Measurements from ENCODE around the gene PSD2. TPM values are rescaled to one million over a fixed set of nuclear protein-coding genes. Genes with fewer than 3 reads are reported as not detected.

Gene PSD2
- total and polyA plus RNA-seq, 11 donors: 0.04 to 0.11 (median 0.04) TPM; not detected in 8

- Histone ChIP-seq H3K27me3 (no peaks in the 10 kb centered on the region), H3K27ac (no peak overlapping the region), H3K9me3 (no peaks in the 10 kb centered on the region), H3K4me3 (no peak overlapping the region), H3K4me1 (peaks cover 0 to 25% (median 11%) of the 10 kb centered on the region in 12 donors), H3K36me3 (no peaks in the 10 kb centered on the region)
- DNase-seq (no peak), ATAC-seq (no peak)
- 61 to 71% (median 69%) methylated on average over 2 of the region's 2 CpGs for WGBS, 4 donors
- intact Hi-C loops (cut with DNase I): loop anchor here in 6 of 10 donors (5.0 to 10.0 kb wide), 4 partner anchors 98 to 288 kb away; no protein-coding TSS in a partner anchor
- no peak for TF ChIP-seq POLR2A (IDR thresholded peaks at IDR 0.05)
- no peak for TF ChIP-seq CTCF (IDR thresholded peaks at IDR 0.05)
These were observed 71.5 kb downstream of the PSD2 start for GRCh38 chr5:139867109-139867508.

- Histone ChIP-seq H3K36me3 (no peaks in the 10 kb centered on the region), H3K4me1 (peaks cover 0 to 25% (median 11%) of the 10 kb centered on the region in 12 donors), H3K27me3 (no peaks in the 10 kb centered on the region), H3K27ac (no peak overlapping the region), H3K4me3 (no peak overlapping the region), H3K9me3 (no peaks in the 10 kb centered on the region)
- intact Hi-C loops (cut with DNase I): loop anchor here in 6 of 10 donors (5.0 to 10.0 kb wide), 4 partner anchors 97 to 287 kb away; no protein-coding TSS in a partner anchor
- no peak for DNase-seq
- ATAC-seq: no peak
- no peak for TF ChIP-seq CTCF (IDR thresholded peaks at IDR 0.05)
- TF ChIP-seq POLR2A (IDR thresholded peaks at IDR 0.05): no peak
These were observed 72.0 kb downstream of the PSD2 start for GRCh38 chr5:139867581-139867980.

GRCh38 chr5:139869042-139869790 lies 73.6 kb downstream of the PSD2 start:
- intact Hi-C loops (cut with DNase I): loop anchor here in 6 of 10 donors (5.0 to 10.0 kb wide), 4 partner anchors 96 to 286 kb away; no protein-coding TSS in a partner anchor
- ATAC-seq (peak in 1 of 4 donors; percentile 31), DNase-seq (peak in 1 of 5 donors; percentile 56)
- Histone ChIP-seq H3K9me3 (no peaks in the 10 kb centered on the region), H3K27me3 (no peaks in the 10 kb centered on the region), H3K4me1 (peaks cover 0 to 12% (median under 1%) of the 10 kb centered on the region in 12 donors), H3K4me3 (no peak overlapping the region), H3K36me3 (no peaks in the 10 kb centered on the region), H3K27ac (peak overlapping the region in 5 of 12 donors; percentile 15 to 44 (median 29))
- no peak for TF ChIP-seq POLR2A (IDR thresholded peaks at IDR 0.05)
- no peak for TF ChIP-seq CTCF (IDR thresholded peaks at IDR 0.05)
- 54 to 60% (median 55%) methylated on average over 9 of the region's 9 CpGs for WGBS, 4 donors

GRCh38 chr5:139870677-139871076 lies 75.1 kb downstream of the PSD2 start:
- intact Hi-C loops (cut with DNase I): no loop called here
- TF ChIP-seq CTCF (IDR thresholded peaks at IDR 0.05) (no peak), POLR2A (IDR thresholded peaks at IDR 0.05) (no peak)
- peaks cover 0 to 12% (median 0%) of the 10 kb centered on the region in 12 donors for H3K4me1 ChIP-seq
- H3K27me3 ChIP-seq: no peaks in the 10 kb centered on the region
- no peaks in the 10 kb centered on the region for H3K9me3 ChIP-seq
- 80 to 100% (median 97%) methylated on average over 1 of the region's 1 CpG for WGBS, 4 donors
- no peak overlapping the region for H3K27ac ChIP-seq
- H3K4me3 ChIP-seq: no peak overlapping the region
- DNase-seq: no peak
- ATAC-seq: no peak
- no peaks in the 10 kb centered on the region for H3K36me3 ChIP-seq

Data from heart left ventricle (tissue), 16 donors.